ENCODE data around the gene SLC8A1.

SLC8A1 gene

DNA sequence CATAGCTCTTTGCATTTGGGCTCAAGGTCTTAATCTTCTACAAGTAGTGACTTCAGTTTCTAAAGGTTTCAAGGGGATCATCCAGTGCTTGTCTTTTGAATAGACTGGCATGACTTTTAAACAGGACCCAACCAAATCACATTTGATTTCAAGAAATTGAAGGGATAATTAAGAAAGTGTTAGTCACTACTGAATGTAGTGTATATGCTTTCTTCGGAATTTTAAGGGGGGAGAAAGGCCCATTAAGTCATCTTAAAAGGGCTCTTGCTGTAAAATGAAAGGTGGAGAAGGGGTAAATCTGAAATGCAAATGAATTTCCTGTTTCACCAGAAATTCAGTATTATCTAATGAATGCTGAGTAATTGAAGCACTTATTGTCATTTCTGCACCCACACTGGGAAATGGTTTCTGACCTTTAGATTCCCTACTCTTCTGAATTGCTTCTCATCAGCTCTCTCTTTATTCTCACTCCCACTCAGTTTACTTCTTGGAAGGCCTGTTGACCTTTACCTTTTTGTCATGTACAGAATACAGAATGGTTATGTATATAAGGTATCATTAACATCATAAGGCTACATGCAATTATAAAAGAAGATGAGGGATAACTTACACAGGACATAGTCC, 241.4 kb downstream of the SLC8A1 start:
- no peak overlapping the region for H3K4me3 ChIP-seq (ENCODE audit: low read depth, low read length)
- TF ChIP-seq, protein P1, sequence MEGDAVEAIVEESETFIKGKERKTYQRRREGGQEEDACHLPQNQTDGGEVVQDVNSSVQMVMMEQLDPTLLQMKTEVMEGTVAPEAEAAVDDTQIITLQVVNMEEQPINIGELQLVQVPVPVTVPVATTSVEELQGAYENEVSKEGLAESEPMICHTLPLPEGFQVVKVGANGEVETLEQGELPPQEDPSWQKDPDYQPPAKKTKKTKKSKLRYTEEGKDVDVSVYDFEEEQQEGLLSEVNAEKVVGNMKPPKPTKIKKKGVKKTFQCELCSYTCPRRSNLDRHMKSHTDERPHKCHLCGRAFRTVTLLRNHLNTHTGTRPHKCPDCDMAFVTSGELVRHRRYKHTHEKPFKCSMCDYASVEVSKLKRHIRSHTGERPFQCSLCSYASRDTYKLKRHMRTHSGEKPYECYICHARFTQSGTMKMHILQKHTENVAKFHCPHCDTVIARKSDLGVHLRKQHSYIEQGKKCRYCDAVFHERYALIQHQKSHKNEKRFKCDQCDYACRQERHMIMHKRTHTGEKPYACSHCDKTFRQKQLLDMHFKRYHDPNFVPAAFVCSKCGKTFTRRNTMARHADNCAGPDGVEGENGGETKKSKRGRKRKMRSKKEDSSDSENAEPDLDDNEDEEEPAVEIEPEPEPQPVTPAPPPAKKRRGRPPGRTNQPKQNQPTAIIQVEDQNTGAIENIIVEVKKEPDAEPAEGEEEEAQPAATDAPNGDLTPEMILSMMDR (IDR thresholded peaks at IDR 0.05; ENCODE audit: low read depth, low read length, missing control alignments): no peak
- no peak for DNase-seq (ENCODE audit: low read depth)

DNA sequence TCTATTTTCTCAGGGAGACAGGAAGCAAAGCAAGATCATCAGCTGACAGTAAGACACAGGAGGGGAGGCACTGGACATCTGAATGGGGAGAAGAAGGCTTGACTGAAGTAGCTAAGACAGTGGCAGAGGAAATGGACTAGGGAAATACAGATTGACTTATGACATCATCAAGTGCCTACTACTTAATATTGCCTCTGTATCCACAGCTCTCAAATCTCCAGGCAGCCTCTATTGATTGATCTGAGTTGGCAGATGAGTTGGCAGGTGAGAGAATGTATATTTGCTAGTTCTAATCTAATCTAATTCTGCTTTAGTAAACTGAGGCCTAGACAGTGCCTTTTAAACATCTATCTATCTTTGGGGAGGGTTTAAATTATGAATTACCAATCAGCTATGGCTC, 242.1 kb downstream of the SLC8A1 start:
- DNase-seq (ENCODE audit: low read depth): no peak
- no peak overlapping the region for H3K4me3 ChIP-seq (ENCODE audit: low read depth, low read length)
- TF ChIP-seq, protein P1 (IDR thresholded peaks at IDR 0.05; ENCODE audit: low read depth, low read length, missing control alignments): no peak

DNA sequence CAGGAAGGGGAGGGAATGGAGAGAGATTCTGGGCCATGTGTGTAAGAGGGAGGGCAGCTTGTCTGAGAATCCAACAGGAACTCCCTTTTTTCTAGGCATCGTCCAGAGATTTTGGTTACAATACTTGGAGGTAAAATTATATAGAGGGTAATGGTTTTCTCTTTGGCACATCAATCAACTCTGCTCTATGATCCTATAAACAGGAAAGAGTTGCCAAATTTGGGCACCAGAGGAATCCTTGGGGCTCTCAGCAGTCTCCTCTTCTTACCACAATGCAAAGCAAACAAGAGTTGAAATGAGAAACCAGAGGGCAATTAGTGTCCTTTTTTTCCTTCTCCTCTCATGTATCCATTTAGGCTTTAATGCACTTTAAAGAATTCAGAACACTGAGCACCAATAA, 243.4 kb downstream of the SLC8A1 start:
- TF ChIP-seq, protein P1 (IDR thresholded peaks at IDR 0.05; ENCODE audit: low read depth, low read length, missing control alignments): no peak
- DNase-seq (ENCODE audit: low read depth): no peak
- H3K4me3 ChIP-seq (ENCODE audit: low read depth, low read length): no peak overlapping the region

DNA sequence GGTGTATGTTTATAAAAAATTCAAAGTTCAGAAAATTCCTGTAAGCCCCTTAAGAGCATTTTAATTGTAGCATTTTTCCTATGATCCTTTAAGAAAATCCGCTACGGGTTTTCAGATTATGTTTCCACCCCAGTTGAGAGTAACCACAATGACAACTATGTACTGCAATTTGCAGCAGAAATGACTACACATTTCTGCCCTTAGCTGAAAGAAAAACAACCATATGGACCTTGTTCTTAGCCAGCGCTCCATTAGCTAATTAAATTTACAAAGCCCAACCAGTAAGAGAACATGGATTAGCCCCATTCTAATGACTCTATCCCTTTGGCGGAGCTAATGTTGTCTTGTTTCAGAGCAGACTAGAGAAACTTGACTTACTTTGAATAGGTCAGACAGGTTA, 247.6 kb downstream of the SLC8A1 start:
- TF ChIP-seq, protein P1 (IDR thresholded peaks at IDR 0.05; ENCODE audit: low read depth, low read length, missing control alignments): no peak
- no peak overlapping the region for H3K4me3 ChIP-seq (ENCODE audit: low read depth, low read length)
- no peak for DNase-seq (ENCODE audit: low read depth)

DNA sequence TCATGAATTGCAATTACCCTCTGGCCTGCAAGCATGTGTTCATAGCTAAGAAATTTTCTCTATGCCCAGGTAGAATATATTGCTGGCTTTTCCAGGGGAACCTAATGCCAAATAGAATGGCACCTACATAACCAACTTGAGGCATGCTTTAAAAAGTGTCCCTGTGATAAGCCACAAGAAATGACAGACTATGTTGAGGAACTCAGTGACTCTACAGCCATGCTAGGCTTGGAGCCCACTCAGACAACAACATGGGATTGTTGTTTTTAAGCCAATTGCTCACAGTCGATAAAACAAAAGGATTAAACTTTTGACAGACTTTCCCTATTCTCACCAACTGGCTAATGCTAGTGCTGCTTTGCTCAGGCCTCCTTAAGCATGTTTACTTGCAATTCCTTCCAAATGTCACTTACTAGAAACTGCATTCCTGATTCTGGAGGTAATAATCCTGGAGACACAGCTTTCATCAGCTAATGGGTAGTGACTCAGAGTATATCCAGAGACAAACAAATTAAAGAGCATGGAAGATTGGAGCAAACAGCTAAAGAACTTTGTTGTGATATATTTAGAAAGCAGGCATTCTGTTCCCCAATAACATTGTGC, 249.0 kb downstream of the SLC8A1 start:
- TF ChIP-seq, protein P1 (IDR thresholded peaks at IDR 0.05; ENCODE audit: low read depth, low read length, missing control alignments): no peak

DNA sequence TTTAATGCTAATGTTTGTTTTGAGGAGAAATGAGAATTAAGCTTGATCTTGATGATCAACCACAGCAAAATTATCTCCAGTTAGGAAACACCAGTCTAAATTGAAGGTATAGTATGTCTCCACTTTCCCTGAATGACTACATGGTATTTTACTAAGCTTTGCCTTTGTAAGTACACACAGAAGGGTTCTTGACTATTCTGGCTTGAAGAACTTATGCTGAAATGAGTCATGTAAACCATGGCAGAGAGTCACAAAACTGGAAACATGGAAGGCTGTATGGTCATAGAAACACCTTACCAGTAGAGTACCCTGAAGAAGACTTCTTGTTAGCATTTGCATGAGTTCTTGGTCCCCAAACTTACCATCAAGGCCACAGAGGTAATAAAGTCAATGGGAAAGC, 250.5 kb downstream of the SLC8A1 start:
- TF ChIP-seq, protein P1 (IDR thresholded peaks at IDR 0.05; ENCODE audit: low read depth, low read length, missing control alignments): no peak
- no peak overlapping the region for H3K4me3 ChIP-seq (ENCODE audit: low read depth, low read length)
- no peak for DNase-seq (ENCODE audit: low read depth)

More for the DNA sequence above, 249.0 kb downstream of the SLC8A1 start:
- no peak overlapping the region for H3K4me3 ChIP-seq (ENCODE audit: low read depth, low read length)
- DNase-seq (ENCODE audit: low read depth): no peak

Measured in GM12864 (cell line).